ENCODE measurements around the gene TRMU.
"Not testable (repeated sequence)": the region's sequence is repeated elsewhere in the genome, so short reads cannot be mapped to it uniquely, and the experiment has no call there.

TRMU gene

DNA sequence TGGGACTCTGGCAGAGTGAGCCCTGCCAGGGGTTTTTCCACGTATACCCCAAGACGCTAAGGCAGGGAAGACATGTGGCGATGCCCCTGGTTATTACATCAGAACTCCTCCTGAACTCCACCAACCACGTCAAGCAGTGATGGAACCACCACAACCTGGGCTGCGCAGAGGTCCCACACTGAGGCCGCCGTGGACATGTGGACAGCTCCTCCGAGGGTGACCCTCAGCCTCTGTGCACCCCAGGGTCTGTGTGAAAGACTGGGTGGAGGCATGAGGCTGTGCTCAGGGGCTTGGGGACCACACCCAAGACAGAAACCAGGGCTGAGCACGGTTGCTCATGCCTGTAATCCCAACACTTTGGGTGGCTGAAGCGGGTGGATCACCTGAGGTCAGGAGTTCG lies 52.2 kb downstream of the TRMU start:
- ATAC-seq (no peak), DNase-seq (no peak)

DNA sequence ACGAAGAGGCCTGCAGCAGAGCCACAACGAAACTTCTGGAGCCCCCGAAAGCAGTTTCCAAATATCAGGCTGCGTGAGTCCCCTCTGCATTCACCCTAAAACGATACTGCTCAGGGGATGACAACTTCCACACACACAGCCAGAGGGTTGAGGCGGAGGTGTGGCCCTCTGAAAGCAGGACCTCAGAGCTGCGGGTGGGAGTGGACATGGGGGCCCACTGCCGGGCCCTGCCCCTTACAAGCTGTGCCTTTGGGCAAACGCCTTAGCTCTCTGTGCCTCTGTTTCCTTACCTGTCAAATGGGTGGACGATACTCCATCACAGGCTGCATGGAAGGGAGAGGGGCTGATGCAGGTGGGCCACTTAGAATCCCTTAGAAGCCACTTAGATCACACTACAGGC lies 53.1 kb downstream of the TRMU start:
- no peak for ATAC-seq
- no peak for DNase-seq

DNA sequence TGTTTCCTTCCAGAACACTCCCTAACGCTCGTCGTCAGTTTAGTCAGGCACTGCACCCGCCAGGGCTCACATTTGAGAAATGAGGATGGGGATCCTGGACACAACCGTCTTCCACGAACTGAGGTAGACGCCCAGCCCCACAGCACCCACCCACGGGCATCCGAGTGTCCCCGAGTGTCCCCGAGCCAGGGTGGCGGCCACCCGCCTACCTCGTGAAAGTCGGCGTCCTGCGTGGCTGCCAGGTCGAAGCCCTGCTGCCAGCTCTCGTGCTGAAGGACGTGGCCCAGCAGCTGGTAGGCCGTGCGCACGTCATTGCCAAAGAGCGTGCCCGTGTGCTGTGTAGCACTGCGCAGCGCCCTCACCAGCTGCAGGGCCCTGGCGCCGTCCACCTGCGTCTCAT lies 53.6 kb downstream of the TRMU start:
- no peak for DNase-seq
- no peak for ATAC-seq

GRCh38 chr22:46390105-46390651 lies 54.7 kb downstream of the TRMU start:
- DNase-seq (no peak), ATAC-seq (no peak)

DNA sequence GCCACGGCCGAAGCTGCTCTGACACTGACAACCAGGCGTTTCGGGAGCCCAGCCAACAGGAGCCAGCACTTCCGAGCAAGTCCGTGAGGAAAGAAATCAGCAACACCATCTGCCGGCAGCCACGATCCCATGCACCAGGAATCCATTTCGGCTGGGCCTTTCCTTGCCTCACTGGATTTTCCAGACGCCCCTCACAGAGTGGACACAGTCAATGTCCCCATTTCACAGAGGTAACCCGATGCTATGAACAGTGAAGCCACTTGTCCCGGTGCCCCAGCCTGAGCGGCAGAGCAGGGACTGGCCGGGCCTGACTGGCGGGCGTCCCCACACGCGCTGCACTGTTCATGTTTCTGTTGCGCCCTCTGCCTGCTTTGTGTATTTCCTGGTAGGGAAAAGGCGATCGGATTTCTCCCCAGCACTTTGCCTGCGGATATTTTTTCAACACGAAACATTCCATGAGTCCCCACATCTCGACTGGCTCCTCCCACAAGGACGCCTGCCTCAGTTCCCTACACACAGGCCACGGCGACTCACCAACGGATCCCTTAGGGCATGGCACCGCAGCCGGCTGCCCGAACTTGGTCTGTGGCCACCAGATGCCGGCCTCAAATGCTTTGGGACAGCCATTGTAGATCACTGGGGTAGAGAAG lies 55.3 kb downstream of the TRMU start:
- no peak for ATAC-seq
- no peak for DNase-seq

DNA sequence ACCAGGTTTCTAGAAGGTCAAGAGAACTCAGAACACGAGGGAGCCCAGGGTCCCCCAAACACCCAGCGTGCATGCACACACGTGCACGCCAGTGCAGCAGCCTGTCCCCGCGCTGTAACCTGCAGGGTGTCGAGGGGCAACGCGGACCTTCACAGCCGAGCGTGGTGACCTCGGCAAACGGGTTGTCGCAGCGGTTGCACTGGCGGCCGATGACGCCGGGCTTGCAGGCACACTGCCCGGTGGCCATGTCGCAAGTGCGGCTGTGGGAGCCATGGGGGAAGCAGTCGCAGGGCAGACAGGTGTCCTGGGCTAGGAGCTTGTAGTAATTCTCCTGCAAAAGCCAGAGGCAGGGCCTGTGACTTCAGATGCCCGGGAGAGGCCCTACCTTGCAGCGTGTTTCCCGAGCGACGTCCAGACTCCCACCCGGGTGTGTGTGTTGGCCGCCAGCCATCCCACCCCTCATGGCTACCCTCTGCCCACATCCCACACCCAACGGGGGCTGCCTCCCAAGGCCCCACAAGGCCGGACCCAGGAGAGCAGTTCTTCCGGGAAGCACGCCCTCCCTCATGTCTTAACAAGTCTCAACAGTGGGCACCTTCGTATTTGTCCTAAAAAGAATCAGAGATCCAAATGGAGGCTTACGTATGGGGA lies 56.1 kb downstream of the TRMU start:
- ATAC-seq (no peak), DNase-seq (no peak)

DNA sequence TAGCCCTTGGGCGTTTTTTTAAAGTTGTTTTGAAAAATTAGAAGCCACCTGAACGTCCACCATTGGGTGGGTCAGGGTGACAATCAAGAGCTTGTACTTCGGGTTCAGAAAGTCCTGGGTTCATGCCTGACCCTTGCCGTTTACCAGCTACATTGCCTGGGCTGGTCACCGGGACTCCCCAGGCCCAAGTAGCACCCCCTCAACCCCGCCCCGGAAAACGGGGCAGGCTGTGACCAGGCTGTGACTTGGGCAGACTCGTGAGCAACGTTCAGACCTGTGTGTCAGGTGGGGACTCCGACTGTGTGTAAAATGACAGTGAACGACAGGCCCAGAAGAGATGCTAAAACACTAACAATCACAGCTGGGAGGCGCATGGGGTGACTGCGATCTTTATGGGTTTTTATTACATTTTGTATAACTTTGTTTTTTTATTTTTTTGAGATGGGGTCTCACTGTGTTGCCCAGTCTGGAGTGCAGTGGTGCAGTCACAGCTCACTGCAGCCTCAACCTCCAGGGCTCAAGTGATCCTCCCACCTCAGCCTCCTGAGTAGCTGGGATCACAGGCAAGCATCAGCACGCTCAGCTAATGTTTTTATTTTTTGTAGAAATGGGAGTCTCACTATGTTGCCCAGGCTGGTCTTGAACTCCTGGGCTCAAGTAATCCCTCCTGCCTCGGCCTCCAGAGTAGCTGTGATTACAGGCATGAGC lies 56.8 kb downstream of the TRMU start:
- no peak for DNase-seq
- ATAC-seq = no peak

GRCh38 chr22:46393873-46394272 lies 58.4 kb downstream of the TRMU start:
- DNase-seq (no peak), ATAC-seq (no peak)

- ATAC-seq = no peak
- no peak for DNase-seq
Measured at GRCh38 chr22:46394622-46395021, 59.1 kb downstream of the TRMU start.

- ATAC-seq (no peak), DNase-seq (no peak)
Measured at GRCh38 chr22:46395145-46395544, 59.6 kb downstream of the TRMU start.

DNA sequence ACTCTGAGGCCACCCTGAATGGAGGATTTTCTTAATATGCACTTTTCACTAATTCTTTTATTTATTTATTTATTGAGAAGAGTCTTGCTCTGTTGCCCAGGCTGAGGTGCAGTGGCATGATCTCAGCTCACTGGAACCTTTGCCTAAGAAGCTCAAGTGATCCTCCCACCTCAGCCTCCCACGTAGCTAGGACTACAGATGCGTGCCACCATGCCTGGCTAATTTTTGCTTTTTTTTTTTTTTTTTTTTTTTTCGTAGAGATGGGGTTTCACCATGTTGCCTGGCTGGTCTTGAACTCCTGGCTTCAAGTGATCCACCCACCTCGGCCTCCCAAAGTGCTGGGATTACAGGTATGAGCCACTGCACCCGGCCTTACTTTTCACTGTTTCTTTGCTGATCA lies 61.5 kb downstream of the TRMU start:
- not testable (repeated sequence) for DNase-seq, ATAC-seq

- DNase-seq = no peak
- ATAC-seq = no peak
Measured at GRCh38 chr22:46397514-46397913, 62.0 kb downstream of the TRMU start.

DNA sequence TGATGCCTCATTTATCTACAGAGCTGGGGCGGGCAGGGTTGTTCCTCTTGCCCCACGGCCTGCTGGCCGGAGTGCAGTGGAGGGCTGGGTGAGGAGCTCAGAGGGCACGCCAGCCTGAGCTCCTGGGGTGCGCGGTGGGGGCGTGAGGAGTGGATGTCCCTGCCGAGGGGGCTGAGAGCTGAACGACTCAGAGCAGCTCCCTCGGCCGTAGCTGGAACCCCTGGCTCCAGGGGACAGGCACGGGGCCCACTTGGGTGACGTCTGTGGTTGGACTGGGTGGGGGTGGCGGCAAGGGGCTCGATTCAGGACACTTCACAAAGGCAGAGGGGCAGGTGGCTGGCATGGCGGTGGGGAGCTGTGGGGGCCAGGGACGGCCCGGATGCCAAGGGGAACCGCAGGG lies 62.4 kb downstream of the TRMU start:
- DNase-seq = no peak
- ATAC-seq = no peak

- no peak for DNase-seq
- no peak for ATAC-seq
Measured at GRCh38 chr22:46399251-46400024, 63.9 kb downstream of the TRMU start.

GRCh38 chr22:46401370-46401769 lies 65.9 kb downstream of the TRMU start:
- DNase-seq (no peak), ATAC-seq (no peak)

DNA sequence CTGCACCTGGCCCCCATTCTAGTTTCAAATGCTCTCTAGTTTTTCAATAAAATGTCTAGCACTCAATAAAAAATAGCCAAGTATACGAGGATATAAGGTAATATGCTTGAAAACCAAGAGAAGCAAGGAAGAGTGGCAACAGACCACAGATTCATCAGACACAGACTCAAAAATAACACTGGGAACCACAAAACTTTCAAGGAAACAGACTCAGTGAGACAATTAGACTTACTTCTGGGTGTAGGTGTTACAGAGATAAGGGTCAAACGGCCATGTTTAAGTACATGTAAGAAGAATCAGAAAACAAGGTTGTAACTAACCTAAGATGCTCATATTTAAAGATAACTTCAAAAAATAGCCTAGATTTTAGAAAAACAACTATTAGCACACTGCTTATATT lies 67.0 kb downstream of the TRMU start:
- DNase-seq (no peak), ATAC-seq (no peak)

GRCh38 chr22:46403880-46404279 lies 68.4 kb downstream of the TRMU start:
- ATAC-seq, DNase-seq: not testable (repeated sequence)

DNA sequence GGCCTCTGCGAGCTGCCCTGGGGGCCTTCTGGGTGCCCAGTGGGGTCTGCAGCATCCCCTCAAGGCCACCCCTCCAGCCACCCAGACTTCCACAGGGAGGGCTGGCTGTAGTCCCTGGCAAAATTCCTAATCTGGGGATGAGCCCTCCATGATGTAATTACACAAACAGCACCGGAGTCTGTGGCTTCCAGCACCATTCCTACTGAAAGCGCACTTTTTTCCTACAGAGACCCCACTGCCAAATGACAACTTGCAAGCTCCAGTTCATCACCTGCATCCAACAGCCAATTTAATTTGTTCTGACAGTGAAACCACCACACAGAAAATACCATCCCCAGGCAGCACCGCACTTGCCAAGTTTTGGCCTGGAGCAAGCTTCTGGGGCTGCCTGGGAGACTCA lies 70.4 kb downstream of the TRMU start:
- ATAC-seq (no peak), DNase-seq (no peak)

- ATAC-seq (no peak), DNase-seq (no peak)
Measured at GRCh38 chr22:46406349-46406748, 70.8 kb downstream of the TRMU start.

DNA sequence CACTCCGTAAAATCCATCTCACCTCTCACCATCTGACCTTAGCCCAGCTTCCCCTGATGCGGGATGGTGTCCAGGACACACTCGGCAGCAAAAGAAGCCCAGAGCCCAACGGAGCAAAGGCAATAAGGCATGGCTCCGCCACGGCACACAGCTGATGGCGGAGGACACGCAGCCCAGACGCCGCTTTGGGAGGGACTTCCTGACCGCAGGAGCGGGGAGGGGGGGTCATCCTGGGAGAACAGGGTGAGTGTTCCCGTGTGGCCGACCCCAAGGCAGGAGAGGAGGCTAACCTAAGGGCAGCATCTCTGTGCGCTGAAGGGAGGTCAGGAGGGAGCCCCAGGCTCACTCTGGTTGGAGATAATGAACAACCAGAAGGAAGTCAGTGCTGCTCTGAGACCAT lies 71.3 kb downstream of the TRMU start:
- DNase-seq (no peak), ATAC-seq (no peak)

Data from stimulated activated naive CD8-positive, alpha-beta T cell treated with anti-CD3 and anti-CD28 coated beads, Interleukin-15, Interleukin-2, amounts not matched to agents 100 U/mL and 50 U/mL, for 24 hours (primary cell).